HepG2 (cell line): ENCODE data around the gene ZNF23. TPM values are rescaled to one million over a fixed set of nuclear protein-coding genes. Genes with fewer than 3 reads are reported as not detected.
A peak's percentile ranks its signal among the peaks of the same experiment; 100 is the strongest.

Source experiments
- ATF5 ChIP-seq: sonication (generic); formaldehyde crosslinking; IDR thresholded peaks from 2 replicates; pipeline ENCODE4 v1.4.0; 2020; ENCODE audit warnings: mild to moderate bottlenecking, low read depth, missing genetic modification reagents
- EZH2 ChIP-seq: conservative IDR thresholded peaks from 2 replicates; pipeline ENCODE4 v1.6.1; 2012; ENCODE audit warnings: mild to moderate bottlenecking, low read depth, low read length, moderate library complexity
- KLF9 ChIP-seq: IDR thresholded peaks from 2 replicates; pipeline ENCODE4 v1.6.1; 2016; ENCODE audit warnings: low read depth
- PAF1 ChIP-seq: IDR thresholded peaks from 2 replicates; pipeline ENCODE4 v1.6.1; 2016; ENCODE audit warnings: missing genetic modification reagents, missing compliant biosample characterization
- POLR2G ChIP-seq: fragments of 200-400 bp; formaldehyde crosslinking; IDR thresholded peaks from 2 replicates; pipeline ENCODE4 v1.6.1; 2018; ENCODE audit warnings: mild to moderate bottlenecking, low read depth, low read length, moderate library complexity
- PRDM10 ChIP-seq: sonication (generic); formaldehyde crosslinking; IDR thresholded peaks from 2 replicates; pipeline ENCODE4 v1.4.0; 2020; ENCODE audit warnings: low read depth, missing genetic modification reagents
- PRMT3 ChIP-seq: sonication (generic); formaldehyde crosslinking; IDR thresholded peaks from 2 replicates; pipeline ENCODE4 v1.8.1; 2022; ENCODE audit warnings: low read depth, mild to moderate bottlenecking, moderate library complexity, missing genetic modification reagents, borderline replicate concordance
- RAD51 ChIP-seq: fragments of 450-650 bp; IDR thresholded peaks from 2 replicates; pipeline ENCODE4 v1.6.1; 2016; ENCODE audit warnings: borderline replicate concordance
- RCOR2 ChIP-seq: IDR thresholded peaks from 2 replicates; pipeline ENCODE4 v1.6.1; 2016; ENCODE audit warnings: missing biosample characterization, missing genetic modification reagents
- REPIN1 ChIP-seq: sonication (generic); formaldehyde crosslinking; IDR thresholded peaks from 2 replicates; pipeline ENCODE4 v1.8.0; 2022; ENCODE audit warnings: missing genetic modification reagents, low read depth, mild to moderate bottlenecking, borderline replicate concordance
- TCF7L2 ChIP-seq: IDR thresholded peaks from 2 replicates; pipeline ENCODE4 v1.6.1; 2011; ENCODE audit warnings: mild to moderate bottlenecking, low read depth, low read length, moderate library complexity
- THAP9 ChIP-seq: sonication (generic); formaldehyde crosslinking; IDR thresholded peaks from 2 replicates; pipeline ENCODE4; 2020; ENCODE audit warnings: missing genetic modification reagents, mild to moderate bottlenecking, borderline replicate concordance
- ZFP62 ChIP-seq: sonication (generic); formaldehyde crosslinking; IDR thresholded peaks from 2 replicates; pipeline ENCODE4 v1.4.0; 2020; ENCODE audit warnings: missing genetic modification reagents
- ZFP90 ChIP-seq: sonication (generic); formaldehyde crosslinking; IDR thresholded peaks from 2 replicates; pipeline ENCODE4 v1.8.0; 2022; ENCODE audit warnings: missing genetic modification reagents, mild to moderate bottlenecking, inconsistent platforms, borderline replicate concordance
- ZFX ChIP-seq: sonication (generic); formaldehyde crosslinking; IDR thresholded peaks from 2 replicates; pipeline ENCODE4 v1.4.0; 2020; ENCODE audit warnings: mild to moderate bottlenecking, low read depth, missing genetic modification reagents, moderate library complexity
- ZGPAT ChIP-seq: IDR thresholded peaks from 2 replicates; pipeline ENCODE4 v1.6.1; 2016; ENCODE audit warnings: mild to moderate bottlenecking
- ZNF235 ChIP-seq: sonication (generic); formaldehyde crosslinking; IDR thresholded peaks from 2 replicates; pipeline ENCODE4 v1.8.1; 2023; ENCODE audit warnings: mild to moderate bottlenecking, missing genetic modification reagents, borderline replicate concordance
- ZNF350 ChIP-seq: sonication (generic); formaldehyde crosslinking; IDR thresholded peaks from 2 replicates; pipeline ENCODE4 v1.4.0; 2020; ENCODE audit warnings: mild to moderate bottlenecking, low read depth, missing genetic modification reagents, borderline replicate concordance
- ZNF672 ChIP-seq: sonication (generic); formaldehyde crosslinking; IDR thresholded peaks from 2 replicates; pipeline ENCODE4 v1.8.1; 2022; ENCODE audit warnings: missing genetic modification reagents
- ZNF879 ChIP-seq: sonication (generic); formaldehyde crosslinking; IDR thresholded peaks from 2 replicates; pipeline ENCODE4 v1.8.1; 2023; ENCODE audit warnings: missing genetic modification reagents
- polyA plus RNA-seq, 8 experiments: library from polyadenylated mRNA; depleted of rRNA in 3 of 8; stranded (reverse) in 7 of 8; unstranded in 1 of 8; fragments of >200 nt; fragmentation: Illumina TruSeq in 4 of 8; extraction: Trizol in 4 of 8; gene quantifications; 2 replicates each; pipeline versions ENCODE4 v1.2.1 to v1.2.3, GENCODE V29; 2011 to 2016; ENCODE audit warnings: low read depth in 4 of 8, missing spikeins in 1 of 8, mixed read lengths in 1 of 8; ENCODE audit not compliant: insufficient read depth in 1 of 8
- total RNA-seq, 5 experiments: library from RNA; depleted of rRNA; stranded (reverse); fragments of >200 nt; fragmentation: Illumina TruSeq; extraction: Trizol; gene quantifications; 2 replicates each; pipeline ENCODE4 v1.2.3, GENCODE V29; 2016; ENCODE audit warnings: low read depth in 1 of 5

Gene ZNF23
- total and polyA plus RNA-seq, 2 of the 13 experiments (the other 11 are each of a cell fraction or from before 2014, with no cell fraction given): 8.6 to 12.2 TPM

- TF ChIP-seq THAP9 (CRISPR knock-in tag): peak; percentile 94
- TF ChIP-seq ZNF350 (CRISPR knock-in tag): peak; percentile 99
- peak; percentile 95; the same call in 1 of the 2 replicates for TF ChIP-seq ZNF235
- TF ChIP-seq ZFX (CRISPR knock-in tag): peak; percentile 93
- TF ChIP-seq PRMT3 (CRISPR knock-in tag): no peak
- no peak for TF ChIP-seq EZH2
- no peak for TF ChIP-seq RAD51
- TF ChIP-seq POLR2G: peak; percentile 99
- TF ChIP-seq ATF5: no peak
- peak; percentile 98 for TF ChIP-seq REPIN1 (CRISPR knock-in tag)
- peak; percentile 43; the same call in 1 of the 2 replicates for TF ChIP-seq PAF1 (CRISPR knock-in tag)
- peak; percentile 99 for TF ChIP-seq ZGPAT (CRISPR knock-in tag)
- peak; percentile 87; the same call in 1 of the 2 replicates for TF ChIP-seq KLF9 (CRISPR knock-in tag)
- no peak; the same call in 1 of the 2 replicates for TF ChIP-seq ZFP62
- peak; percentile 83 for TF ChIP-seq PRDM10 (CRISPR knock-in tag)
- no peak for TF ChIP-seq ZNF672 (CRISPR knock-in tag)
- TF ChIP-seq TCF7L2: no peak
- TF ChIP-seq RCOR2 (CRISPR knock-in tag): peak; percentile 30; the same call in 1 of the 2 replicates
- TF ChIP-seq ZNF879 (CRISPR knock-in tag): no peak
- peak; percentile 94 for TF ChIP-seq ZFP90 (CRISPR knock-in tag)
Observed at GRCh38 chr16:71461686-71462648, at the start of gene ZNF23 (continued).
